ENCODE results near the gene MSI1. TPM values are rescaled to one million over a fixed set of nuclear protein-coding genes. Genes with fewer than 3 reads are reported as not detected.
"Not testable (repeated sequence)": the region's sequence is repeated elsewhere in the genome, so short reads cannot be mapped to it uniquely, and the experiment has no call there.

The MSI1 gene
- polyA plus RNA-seq, 1 donor: 4.4 TPM

- DNase-seq (ENCODE audit: low read depth): no peak
Measured at GRCh38 chr12:120357104-120357503, 11.9 kb downstream of the MSI1 start.

- peak; percentile 25 for DNase-seq (ENCODE audit: low read depth)
Measured at GRCh38 chr12:120356567-120357030, 12.4 kb downstream of the MSI1 start.

- DNase-seq (ENCODE audit: low read depth): no peak
Measured at GRCh38 chr12:120353556-120354317, 15.2 kb downstream of the MSI1 start.

GRCh38 chr12:120353136-120353535 lies 15.8 kb downstream of the MSI1 start:
- no peak for DNase-seq (ENCODE audit: low read depth)

GRCh38 chr12:120352117-120352516 lies 16.8 kb downstream of the MSI1 start:
- DNase-seq (ENCODE audit: low read depth): no peak

GRCh38 chr12:120350576-120351350 lies 18.2 kb downstream of the MSI1 start:
- DNase-seq (ENCODE audit: low read depth): no peak

- no peak for DNase-seq (ENCODE audit: low read depth)
Measured at GRCh38 chr12:120347766-120348165, 21.2 kb downstream of the MSI1 start.

- no peak for DNase-seq (ENCODE audit: low read depth)
Measured at GRCh38 chr12:120346681-120347080, 22.3 kb downstream of the MSI1 start.

- DNase-seq (ENCODE audit: low read depth): no peak
Measured at GRCh38 chr12:120346031-120346430, 22.9 kb downstream of the MSI1 start.

GRCh38 chr12:120343692-120344091 lies 25.3 kb downstream of the MSI1 start:
- DNase-seq (ENCODE audit: low read depth): no peak

GRCh38 chr12:120343039-120343537 lies 25.9 kb downstream of the MSI1 start:
- no peak for DNase-seq (ENCODE audit: low read depth)

GRCh38 chr12:120342175-120343038 lies 26.6 kb downstream of the MSI1 start:
- DNase-seq (ENCODE audit: low read depth): no peak

- DNase-seq (ENCODE audit: low read depth): no peak
Measured at GRCh38 chr12:120339256-120339655, 29.7 kb downstream of the MSI1 start.

- no peak for DNase-seq (ENCODE audit: low read depth)
Measured at GRCh38 chr12:120337730-120338129, 31.2 kb downstream of the MSI1 start.

GRCh38 chr12:120336392-120336791 lies 32.6 kb downstream of the MSI1 start:
- DNase-seq (ENCODE audit: low read depth): not testable (repeated sequence)

- not testable (repeated sequence) for DNase-seq (ENCODE audit: low read depth)
Measured at GRCh38 chr12:120335447-120335846, 33.5 kb downstream of the MSI1 start.

GRCh38 chr12:120332523-120332922 lies 36.4 kb downstream of the MSI1 start:
- DNase-seq (ENCODE audit: low read depth): no peak

- no peak for DNase-seq (ENCODE audit: low read depth)
Measured at GRCh38 chr12:120332041-120332440, 36.9 kb downstream of the MSI1 start.

GRCh38 chr12:120331390-120331789 lies 37.6 kb downstream of the MSI1 start:
- no peak for DNase-seq (ENCODE audit: low read depth)

GRCh38 chr12:120328228-120328627 lies 40.7 kb downstream of the MSI1 start:
- DNase-seq (ENCODE audit: low read depth): no peak

GRCh38 chr12:120327593-120327992 lies 41.4 kb downstream of the MSI1 start, which contains the start of gene PLA2G1B:
PLA2G1B (minus strand) TSS chr12:120327779; CDS start chr12:120327753, 26 bp downstream.
- DNase-seq (ENCODE audit: low read depth): no peak
